Stimulated activated CD4-positive, alpha-beta T cell treated with anti-CD3 and anti-CD28 coated beads, Interleukin-1b, Interleukin-23, amount 100 ng/mL, for 48 hours (primary cell): ENCODE data around the gene CFAP100.

Source experiments
- DNase-seq: peaks from one replicate; pipeline ENCODE4 v3.0.0-alpha.2; 2020

The CFAP100 gene

DNA sequence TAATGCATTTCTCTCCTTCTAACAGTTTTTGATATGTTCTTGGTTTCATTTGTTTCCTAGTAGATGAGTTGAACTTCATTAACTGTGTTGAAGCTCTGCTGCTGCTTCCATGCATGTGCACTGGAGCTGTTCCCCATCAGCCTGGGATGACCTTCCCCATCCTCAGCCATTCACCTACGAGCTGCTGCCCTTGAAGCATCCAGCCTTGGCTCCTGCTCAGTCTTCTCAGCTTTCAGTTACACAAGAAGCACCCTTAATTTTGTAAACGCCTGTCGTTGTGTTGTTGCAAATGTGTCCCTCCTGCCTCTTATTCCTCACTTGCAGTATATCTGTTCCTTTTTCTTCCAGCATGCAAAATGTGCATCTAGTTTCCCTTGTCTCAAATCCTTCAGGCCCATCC is 89.4 kb downstream of the CFAP100 start:
- no peak for DNase-seq

DNA sequence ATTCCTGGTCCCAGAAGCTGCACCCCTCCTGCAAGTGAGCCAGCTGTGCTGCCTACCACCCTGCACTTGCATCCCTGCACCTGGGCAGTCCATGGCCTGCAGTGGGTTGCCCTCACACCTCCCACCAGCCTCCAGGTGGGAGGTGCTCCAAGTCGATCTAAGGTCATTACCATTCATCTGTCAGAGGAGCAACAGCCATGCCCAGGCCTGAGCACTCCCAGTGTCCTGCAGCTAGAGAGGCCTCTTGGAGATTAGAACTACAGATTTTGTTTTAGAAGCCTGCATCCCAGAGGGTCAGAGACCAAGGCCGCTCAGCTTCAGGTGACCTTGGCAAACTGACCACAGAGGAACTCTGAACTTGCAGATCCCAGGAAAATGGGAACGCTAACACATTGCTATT is 90.0 kb downstream of the CFAP100 start:
- DNase-seq = no peak

DNA sequence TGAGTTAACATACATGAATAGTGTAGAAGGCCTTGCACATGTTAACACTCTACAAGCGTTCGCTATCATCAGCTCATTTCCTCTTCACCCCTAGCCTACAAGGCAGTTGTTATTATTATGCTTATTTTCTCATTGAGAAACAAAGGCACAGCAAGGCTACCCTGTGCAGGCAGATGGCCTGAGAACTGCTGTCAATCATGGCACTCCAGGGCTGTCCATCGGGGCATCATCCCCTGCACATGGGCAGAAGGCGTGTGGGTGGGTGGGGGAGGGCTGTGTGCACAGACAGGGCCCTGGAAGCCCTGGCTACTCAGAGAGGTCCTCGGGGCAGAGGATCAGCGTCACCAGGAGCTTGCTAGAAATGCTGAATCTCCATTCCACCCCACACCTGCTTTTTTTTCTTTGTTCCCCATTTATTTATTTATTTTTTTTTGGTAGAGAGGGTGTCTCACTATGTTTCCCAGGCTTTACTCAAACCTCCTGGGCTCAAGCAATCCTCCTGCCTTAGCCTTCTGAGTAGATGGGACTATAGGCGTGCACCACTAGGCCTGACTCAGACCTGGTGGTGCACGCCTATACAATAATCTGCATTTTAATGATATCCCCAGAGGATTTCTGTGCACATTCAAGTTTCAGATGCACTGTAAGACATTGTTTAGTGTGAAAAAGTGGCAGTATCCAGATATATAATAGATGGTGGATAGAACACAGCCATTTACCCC is 90.6 kb downstream of the CFAP100 start:
- no peak for DNase-seq

DNA sequence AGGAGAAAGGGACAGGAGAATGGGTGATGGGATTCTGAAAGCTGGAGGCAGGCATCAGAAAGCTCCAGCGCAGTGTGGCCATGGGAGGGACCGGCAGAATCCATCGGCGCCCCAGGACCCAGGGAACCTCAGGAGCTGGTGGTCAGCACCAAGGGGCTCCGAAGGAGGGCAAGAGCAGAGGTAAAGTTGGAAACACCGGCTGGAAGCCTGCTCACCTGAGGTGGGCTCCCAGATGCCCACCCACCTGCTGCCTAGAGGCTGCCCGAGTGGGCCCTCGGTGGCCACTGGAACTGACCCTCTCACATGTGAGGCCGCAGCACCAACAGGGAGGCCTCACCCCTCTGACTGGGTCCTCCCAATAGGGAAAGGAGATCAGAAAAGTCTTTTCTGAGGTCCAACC is 91.2 kb downstream of the CFAP100 start:
- DNase-seq = no peak
